ENCODE data around the gene FAM83E.
"Not testable (repeated sequence)": the region's sequence is repeated elsewhere in the genome, so short reads cannot be mapped to it uniquely, and the experiment has no call there.

FAM83E gene

GRCh38 chr19:48639483-48640375 is 24.9 kb upstream of the FAM83E start:
- no peak for DNase-seq

- DNase-seq, result no peak
Measured at GRCh38 chr19:48638831-48639381, 24.0 kb upstream of the FAM83E start.

- DNase-seq, result peak; percentile 92
Measured at GRCh38 chr19:48637948-48638830, 23.3 kb upstream of the FAM83E start.

GRCh38 chr19:48637449-48637947 is 22.6 kb upstream of the FAM83E start:
- DNase-seq, result peak; percentile 99

- no peak for DNase-seq
Measured at GRCh38 chr19:48636859-48637448, 22.1 kb upstream of the FAM83E start, which contains the start of gene DBP. DBP (minus strand) TSS chr19:48637379; CDS start chr19:48636994, 385 bp downstream.

- DNase-seq, result no peak
Measured at GRCh38 chr19:48635966-48636858, 21.3 kb upstream of the FAM83E start.

GRCh38 chr19:48635263-48635965 is 20.5 kb upstream of the FAM83E start:
- DNase-seq, result no peak

- DNase-seq, result peak; percentile 95
Measured at GRCh38 chr19:48634424-48635262, 19.8 kb upstream of the FAM83E start.

- no peak for DNase-seq
Measured at GRCh38 chr19:48634036-48634342, 19.1 kb upstream of the FAM83E start.

- no peak for DNase-seq
Measured at GRCh38 chr19:48633148-48634035, 18.5 kb upstream of the FAM83E start.

GRCh38 chr19:48632692-48633147 is 17.8 kb upstream of the FAM83E start:
- no peak for DNase-seq

GRCh38 chr19:48632286-48632685 is 17.4 kb upstream of the FAM83E start:
- not testable (repeated sequence) for DNase-seq

GRCh38 chr19:48631225-48631624 is 16.3 kb upstream of the FAM83E start:
- no peak for DNase-seq

- DNase-seq, result peak; percentile 45
Measured at GRCh38 chr19:48630296-48631063, 15.6 kb upstream of the FAM83E start.

- DNase-seq, result no peak
Measured at GRCh38 chr19:48629599-48630295, 14.9 kb upstream of the FAM83E start.

GRCh38 chr19:48629297-48629598 is 14.4 kb upstream of the FAM83E start:
- DNase-seq, result no peak

- no peak for DNase-seq
Measured at GRCh38 chr19:48628486-48629296, 13.8 kb upstream of the FAM83E start.
